Skin of body (tissue), 2 donors: ENCODE measurements around the gene SPRYD3. TPM values are rescaled to one million over a fixed set of nuclear protein-coding genes. Genes with fewer than 3 reads are reported as not detected.

ENCODE experiments used
- DNase-seq: peaks from one replicate; lab custom pipeline; 2025; lab: John Stamatoyannopoulos, UW
- total RNA-seq: library from RNA; depleted of rRNA; stranded (reverse); fragments of >200 nt; gene quantifications from one replicate; pipeline ENCODE4 v1.2.3, GENCODE V29; 2014

SPRYD3 gene
- total RNA-seq, 1 donor from 2014 or later = 13.1 TPM

DNA sequence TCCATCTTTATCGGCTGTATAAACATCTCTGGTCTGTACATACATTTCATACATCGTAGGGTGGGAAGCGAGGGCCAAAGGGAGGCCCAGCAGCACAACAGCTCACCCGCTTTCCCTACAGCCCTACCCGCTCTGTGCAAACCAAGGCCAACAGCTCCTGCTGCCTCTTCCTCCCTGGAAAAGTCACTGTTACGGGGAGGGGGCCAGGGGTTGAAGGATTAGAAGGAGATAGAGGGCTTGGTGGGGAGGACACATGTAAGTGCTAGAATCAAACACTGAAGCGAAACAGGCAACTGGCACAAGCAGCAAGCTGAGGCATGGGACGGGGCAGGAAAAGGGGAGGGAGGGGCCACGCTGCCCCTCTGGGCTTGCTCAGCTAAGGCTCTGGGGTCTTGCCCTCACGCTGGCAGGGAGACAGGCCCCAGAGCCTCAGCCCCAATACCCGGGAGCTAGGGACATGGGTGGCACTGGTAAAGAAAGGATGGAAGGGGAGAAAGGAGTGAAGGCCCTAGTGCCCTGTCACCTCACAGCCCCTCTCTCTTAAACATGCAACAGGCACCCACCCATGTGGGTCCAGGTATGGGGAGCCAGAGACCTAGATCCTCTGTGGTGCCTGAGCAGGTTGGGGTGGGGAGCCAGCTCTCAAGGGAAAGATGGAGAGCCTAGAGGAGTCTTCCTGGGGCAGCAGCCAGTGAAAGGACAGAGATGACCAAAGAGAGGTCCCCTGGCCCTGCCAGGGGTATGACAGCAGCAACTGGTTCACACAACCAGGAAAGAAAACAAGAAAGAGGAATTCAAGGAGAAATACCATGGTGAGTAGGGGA lies 14.4 kb downstream of the SPRYD3 start:
- DNase-seq = no peak

DNA sequence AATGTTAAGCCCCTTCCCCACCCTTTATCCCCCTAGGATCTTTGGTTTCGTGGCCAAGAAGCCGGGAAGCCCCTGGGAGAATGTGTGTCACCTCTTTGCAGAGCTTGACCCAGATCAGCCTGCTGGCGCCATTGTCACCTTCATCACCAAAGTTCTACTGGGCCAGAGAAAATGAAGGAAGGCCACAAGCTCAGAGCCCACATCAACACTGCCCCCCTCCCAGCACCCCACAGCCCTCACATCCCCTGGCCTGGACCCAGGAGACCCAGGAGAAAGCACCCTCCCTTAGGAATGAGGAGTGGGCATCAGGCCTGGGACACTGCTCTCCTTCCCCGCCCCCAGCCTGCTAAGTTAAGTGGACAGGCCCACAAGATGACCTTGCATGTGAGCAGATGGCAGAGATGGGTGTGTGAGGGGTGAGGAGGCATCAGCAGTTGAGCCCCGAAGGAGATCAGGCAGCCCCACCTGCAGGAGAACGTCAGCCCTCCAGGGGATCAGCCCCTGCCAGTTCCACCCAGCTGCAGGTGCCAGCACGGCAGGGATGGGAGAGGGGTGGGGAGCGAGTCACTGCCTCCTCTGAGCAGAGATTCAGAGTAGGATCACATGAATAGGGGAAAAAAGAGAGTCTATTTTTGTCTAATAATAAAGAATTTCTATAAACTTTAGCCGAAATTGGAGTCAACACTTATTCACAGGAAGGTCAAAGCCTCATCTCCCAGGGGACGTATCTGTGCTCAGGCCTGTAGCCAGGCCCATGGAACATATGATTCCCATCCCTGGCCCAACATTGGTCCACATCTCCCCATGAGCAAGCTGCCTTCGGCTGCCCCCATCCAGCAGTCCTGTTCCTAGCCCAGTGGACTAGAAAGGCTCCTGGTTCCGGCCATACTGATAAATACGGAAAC lies 15.2 kb downstream of the SPRYD3 start:
- DNase-seq = peak; percentile 47

GRCh38 chr12:53062977-53063707 lies 16.0 kb downstream of the SPRYD3 start:
- DNase-seq = no peak

DNA sequence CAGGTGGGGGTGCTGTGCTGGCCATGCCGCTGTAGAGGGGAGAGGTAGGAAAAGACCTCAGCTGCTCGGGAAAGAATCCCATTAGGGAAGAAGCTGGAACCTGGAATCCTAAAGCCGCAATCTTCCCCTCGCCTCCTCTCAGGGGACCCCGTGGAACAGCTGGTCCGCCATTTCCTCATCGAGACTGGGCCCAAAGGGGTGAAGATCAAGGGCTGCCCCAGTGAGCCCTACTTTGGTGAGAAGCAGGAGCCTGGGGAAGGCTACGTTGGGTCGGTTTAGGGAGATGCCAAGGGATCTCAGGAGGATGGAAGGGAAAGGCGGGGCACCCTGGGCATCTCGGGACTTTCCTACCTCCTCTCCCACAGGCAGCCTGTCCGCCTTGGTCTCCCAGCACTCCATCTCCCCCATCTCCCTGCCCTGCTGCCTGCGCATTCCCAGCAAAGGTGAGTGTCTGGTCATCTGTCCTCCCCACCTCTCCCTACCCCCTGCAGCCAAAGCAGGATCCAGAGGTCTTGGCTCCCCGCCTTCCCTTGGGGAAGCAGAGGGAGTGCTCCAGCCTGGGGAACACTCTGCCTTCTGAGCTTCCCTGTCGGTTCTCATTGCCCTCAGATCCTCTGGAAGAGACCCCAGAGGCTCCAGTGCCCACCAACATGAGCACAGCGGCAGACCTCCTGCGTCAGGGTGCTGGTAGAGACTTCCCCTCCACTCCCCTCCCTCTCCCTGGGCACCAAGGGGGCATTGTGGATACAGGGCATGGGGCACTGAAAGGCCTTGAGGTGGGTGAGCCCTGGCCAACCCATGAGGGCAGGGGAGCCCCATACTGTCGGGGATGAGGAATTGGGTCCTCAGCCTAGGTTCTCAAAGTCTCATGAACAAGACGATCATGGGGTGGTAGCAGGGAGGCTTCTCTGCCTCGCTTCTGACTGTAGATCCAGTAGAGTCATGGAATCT lies 16.9 kb downstream of the SPRYD3 start:
- DNase-seq = no peak

GRCh38 chr12:53061404-53062010 lies 17.7 kb downstream of the SPRYD3 start:
- no peak for DNase-seq

DNA sequence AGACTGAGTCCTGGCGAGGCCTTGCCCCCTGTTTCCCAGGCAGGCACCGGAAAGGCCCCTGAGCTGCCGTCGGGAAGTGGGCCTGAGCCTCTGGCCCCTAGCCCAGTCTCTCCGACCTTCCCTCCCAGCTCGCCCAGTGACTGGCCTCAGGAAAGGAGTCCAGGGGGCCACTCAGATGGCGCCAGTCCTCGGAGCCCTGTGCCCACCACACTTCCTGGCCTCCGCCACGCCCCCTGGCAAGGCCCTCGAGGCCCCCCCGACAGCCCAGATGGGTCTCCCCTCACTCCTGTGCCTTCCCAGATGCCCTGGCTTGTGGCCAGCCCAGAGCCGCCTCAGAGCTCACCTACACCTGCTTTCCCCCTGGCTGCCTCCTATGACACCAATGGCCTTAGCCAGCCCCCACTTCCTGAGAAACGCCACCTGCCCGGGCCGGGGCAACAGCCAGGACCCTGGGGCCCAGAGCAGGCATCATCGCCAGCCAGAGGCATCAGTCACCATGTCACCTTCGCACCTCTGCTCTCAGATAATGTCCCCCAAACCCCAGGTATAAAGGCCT lies 18.4 kb downstream of the SPRYD3 start:
- DNase-seq = no peak

GRCh38 chr12:53060064-53060720 lies 19.0 kb downstream of the SPRYD3 start:
- DNase-seq = no peak

GRCh38 chr12:53059434-53060063 lies 19.6 kb downstream of the SPRYD3 start:
- no peak for DNase-seq

DNA sequence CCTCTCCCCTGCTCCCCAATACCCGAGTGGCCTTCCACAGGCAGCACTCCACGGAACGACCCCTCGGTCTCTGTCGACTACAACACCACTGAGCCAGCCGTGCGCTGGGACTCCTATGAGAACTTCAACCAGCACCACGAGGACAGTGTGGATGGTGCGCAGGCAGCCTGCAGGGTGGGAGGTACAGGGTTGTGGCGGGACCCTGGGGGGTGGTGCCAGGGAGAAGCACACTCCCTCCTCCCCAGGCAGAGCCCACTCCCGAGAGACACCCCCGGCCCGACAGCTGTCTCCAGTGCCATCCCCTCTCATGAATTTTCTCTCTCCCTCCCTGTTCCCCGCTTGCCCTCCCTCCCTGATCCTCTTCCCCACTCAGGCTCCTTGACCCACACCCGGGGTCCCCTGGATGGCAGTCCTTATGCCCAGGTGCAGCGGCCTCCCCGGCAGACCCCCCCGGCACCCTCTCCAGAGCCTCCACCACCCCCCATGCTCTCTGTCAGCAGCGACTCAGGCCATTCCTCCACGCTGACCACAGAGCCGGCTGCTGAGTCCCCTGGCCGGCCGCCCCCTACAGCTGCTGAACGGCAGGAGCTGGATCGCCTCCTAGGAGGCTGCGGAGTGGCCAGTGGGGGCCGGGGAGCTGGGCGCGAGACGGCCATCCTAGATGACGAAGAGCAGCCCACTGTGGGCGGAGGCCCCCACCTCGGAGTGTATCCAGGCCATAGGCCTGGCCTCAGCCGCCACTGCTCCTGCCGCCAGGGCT lies 20.3 kb downstream of the SPRYD3 start:
- no peak for DNase-seq

- no peak for DNase-seq
Observed at GRCh38 chr12:53057816-53058500, 21.2 kb downstream of the SPRYD3 start.

DNA sequence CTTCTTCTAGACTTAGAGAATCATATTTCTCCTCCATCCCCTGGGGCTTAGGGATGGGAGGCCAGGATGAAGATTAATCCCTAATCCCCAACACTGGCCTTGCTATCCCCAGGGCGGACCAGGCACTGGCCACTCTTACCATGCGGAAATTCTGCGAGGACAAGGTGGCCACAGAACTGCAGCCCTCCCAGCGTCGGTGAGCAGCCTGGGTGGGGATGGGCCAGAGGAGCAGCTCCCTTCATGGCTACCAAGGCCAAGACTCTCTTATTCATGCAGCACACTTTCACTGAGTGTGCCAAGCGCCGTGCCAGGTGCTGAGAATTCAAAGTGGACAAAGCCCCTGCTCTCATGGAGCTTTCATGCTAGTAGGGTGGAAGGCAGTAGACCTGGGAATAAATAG lies 22.3 kb downstream of the SPRYD3 start:
- no peak for DNase-seq

GRCh38 chr12:53056296-53056695 lies 22.9 kb downstream of the SPRYD3 start:
- DNase-seq = no peak

DNA sequence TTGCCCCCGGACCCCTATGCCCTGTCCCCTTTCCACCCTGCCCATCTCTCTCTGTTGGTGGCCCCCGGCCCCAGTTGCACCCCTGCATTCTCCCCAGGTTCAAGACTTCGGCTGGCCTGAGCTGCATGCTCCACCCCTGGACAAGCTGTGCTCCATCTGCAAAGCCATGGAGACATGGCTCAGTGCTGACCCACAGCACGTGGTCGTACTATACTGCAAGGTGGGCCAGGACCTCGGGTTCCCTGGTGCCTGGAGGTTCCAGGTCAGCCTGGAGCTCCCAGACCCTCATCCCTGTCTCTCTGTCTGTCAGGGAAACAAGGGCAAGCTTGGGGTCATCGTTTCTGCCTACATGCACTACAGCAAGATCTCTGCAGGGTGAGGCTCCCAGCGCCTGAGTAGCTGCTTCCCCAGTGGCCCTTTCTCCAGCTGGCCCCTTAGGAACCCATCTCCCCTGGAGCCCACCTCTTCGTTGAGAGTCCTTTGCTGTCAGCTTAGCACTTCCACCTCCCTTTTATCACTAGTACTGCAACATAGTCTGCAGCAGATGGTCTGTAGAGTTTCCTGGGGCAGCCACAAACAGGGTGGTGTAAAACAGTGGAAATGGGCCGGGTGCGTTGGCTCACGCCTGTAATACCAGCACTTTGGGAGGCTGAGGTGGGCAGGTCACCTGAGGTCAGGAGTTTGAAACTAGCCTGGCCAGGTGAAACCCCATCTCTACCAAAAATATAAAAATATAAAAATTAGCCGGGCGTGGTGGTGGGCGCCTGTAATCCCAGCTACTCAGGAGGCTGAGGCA lies 23.5 kb downstream of the SPRYD3 start:
- DNase-seq = no peak

DNA sequence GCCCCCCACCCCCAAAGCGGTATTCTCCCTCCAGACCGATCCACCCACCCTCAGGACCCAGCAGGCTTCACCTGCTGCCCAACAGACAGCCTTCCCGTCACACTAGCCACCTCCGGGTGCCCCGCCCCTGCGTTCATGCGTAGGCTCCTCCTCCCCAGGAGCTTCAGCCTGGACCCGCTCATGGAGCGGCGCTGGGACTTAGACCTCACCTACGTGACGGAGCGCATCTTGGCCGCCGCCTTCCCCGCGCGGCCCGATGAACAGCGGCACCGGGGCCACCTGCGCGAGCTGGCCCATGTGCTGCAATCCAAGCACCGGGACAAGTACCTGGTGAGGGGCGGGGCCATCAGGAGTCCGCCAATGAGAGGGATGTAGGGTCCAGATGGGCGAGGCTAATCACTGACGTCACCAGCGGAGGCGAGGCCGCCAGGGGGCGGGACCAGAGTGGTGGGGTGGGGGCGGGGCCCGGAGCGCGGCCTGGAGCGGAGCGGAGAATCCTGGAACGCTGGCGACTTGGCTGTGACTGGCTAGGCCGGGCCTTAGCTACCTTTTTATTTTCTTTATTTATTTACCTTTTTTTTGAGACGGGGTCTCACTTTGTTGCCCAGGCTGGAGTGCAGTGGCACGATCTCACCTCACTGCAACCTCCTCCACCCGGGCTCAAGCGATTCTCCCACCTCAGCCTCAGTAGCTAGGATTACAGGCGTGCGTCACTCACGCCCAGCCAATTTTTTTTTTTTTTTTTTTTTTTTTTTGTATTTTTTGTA lies 24.9 kb downstream of the SPRYD3 start:
- peak; percentile 89 for DNase-seq

- no peak for DNase-seq
Observed at GRCh38 chr12:53053218-53054111, 25.7 kb downstream of the SPRYD3 start.
